Tibial nerve (tissue), 3 donors: ENCODE measurements around the gene ACY1.

ENCODE experiments used
- CTCF ChIP-seq, 5 experiments: fragments of 200-600 bp in 3 of 5; fragments of 450-650 bp in 2 of 5; sonication (generic) in 3 of 5; IDR thresholded peaks; one replicate each; pipeline ENCODE4 v1.5.1; 2016 to 2019; ENCODE audit warnings: antibody characterized with exemption in 5 of 5, mild to moderate bottlenecking in 3 of 5, moderate library complexity in 2 of 5
- POLR2A ChIP-seq, 2 donors: fragments of 450-650 bp; IDR thresholded peaks; one replicate each; pipeline ENCODE4 v1.6.1; 2017; ENCODE audit warnings: antibody characterized with exemption in 2 of 2, mild to moderate bottlenecking in 2 of 2, moderate library complexity in 2 of 2

- TF ChIP-seq POLR2A (IDR thresholded peaks at IDR 0.05) (no peak), CTCF (IDR thresholded peaks at IDR 0.05) (no peak)
Measured at GRCh38 chr3:52020796-52021195, 37.5 kb downstream of the ACY1 start.
